Epithelial cell of prostate (primary cell): Measurements from ENCODE around the gene MARK4.
"Not testable (repeated sequence)": the region's sequence is repeated elsewhere in the genome, so short reads cannot be mapped to it uniquely, and the experiment has no call there.

Experiments
- DNase-seq: peaks from one replicate; pipeline ENCODE4 v3.0.0-alpha.2; 2011; ENCODE audit warnings: low read depth, low spot score
- H3K27ac ChIP-seq: fragments of 450-650 bp; 2 replicates; pipeline ENCODE4 v1.5.1; 2017; ENCODE audit warnings: mild to moderate bottlenecking

The MARK4 gene

DNA sequence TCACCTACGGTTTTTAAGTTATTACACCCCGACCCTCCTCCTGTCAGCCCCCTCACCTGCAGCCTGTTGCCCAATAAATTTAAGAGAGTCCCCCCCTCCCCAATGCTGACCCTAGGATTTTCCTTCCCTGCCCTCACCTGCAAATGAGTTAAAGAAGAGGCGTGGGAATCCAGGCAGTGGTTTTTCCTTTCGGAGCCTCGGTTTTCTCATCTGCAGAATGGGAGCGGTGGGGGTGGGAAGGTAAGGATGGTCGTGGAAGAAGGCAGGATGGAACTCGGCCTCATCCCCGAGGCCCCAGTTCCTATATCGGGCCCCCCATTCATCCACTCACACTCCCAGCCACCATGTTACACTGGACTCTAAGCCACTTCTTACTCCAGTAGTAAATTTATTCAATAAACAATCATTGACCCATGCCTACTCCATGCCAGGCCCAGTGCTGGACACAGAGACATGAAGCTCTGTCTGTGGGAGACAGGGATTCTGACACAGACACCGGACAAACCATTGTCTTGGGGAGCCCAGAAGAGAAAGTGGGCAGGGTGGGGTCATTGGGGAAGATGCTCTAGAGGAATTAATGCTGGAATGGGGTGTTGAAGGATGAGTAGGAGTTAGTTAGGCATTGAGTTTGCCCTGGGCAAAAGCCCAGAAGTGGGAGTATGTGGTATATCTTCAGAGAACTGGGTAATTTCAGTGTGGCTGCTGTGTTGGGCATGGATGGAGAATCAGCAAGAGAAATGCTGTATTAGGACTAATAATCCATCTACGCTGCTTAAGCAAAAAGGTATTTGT is 52.4 kb downstream of the MARK4 start:
- no peak overlapping the region for H3K27ac ChIP-seq
- no peak for DNase-seq

GRCh38 chr19:45304141-45304926 is 53.3 kb downstream of the MARK4 start:
- DNase-seq = no peak
- no peak overlapping the region for H3K27ac ChIP-seq

DNA sequence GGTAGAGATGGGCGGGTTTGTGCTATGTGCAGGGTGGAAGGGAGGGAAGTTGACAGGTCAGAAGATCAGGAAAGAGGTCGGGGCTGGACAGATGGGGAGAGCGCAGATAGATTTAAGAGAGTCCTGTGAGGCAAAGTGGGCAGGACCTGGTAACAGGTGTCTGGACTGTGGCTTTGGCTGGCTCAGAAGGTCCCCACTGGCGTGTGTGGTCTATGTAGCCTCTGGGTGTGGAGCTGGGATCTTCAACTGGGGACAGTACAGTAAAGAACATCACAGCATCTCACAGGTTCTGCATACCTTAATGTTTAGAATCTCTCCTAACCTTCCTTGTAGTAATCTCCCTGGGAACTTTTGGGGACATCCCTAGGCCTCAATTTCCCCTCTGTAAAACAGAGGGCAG is 53.9 kb downstream of the MARK4 start:
- no peak for DNase-seq
- no peak overlapping the region for H3K27ac ChIP-seq

GRCh38 chr19:45305421-45305820 is 54.4 kb downstream of the MARK4 start:
- no peak for DNase-seq
- H3K27ac ChIP-seq = no peak overlapping the region

DNA sequence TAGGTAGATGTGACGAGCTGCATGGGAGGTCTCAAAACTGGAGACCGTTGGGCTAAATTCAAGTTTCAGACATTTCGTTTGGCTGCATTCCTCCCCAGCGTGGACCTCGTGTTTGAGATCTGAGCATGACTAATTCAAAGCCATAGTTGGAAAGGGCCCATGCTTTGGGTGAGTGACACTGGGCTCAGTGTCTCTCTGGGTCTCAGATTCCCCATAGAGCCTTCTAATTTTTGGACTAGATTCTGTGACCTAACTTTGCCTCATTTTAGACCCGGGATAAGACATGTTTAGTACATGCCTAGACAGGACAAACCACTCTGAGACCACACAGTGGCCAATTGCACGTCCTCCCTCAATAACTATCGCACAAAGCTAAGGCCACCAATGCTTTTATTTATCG is 55.0 kb downstream of the MARK4 start:
- no peak for DNase-seq
- no peak overlapping the region for H3K27ac ChIP-seq

GRCh38 chr19:45306518-45307027 is 55.5 kb downstream of the MARK4 start:
- no peak for DNase-seq
- no peak overlapping the region for H3K27ac ChIP-seq

GRCh38 chr19:45307361-45307760 is 56.3 kb downstream of the MARK4 start:
- no peak overlapping the region for H3K27ac ChIP-seq
- DNase-seq = no peak

DNA sequence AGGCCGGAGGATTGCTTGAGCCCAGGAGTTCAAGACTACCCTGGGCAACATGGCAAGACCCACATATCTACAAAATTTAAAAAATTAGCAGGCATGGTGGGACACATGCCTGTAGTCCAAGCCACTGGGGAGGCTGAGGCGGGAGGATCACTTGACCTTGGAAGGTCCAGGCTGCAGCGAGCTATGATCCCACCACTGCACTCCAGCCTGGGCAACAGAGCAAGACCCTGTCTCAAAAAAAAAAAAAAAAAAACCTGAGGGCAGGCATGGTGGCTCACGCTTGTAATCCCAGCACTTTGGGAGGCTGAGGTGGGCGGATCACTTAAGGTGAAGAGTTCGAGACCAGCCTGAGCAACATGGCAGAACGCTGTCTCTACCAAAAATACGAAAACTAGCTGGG is 58.3 kb downstream of the MARK4 start:
- H3K27ac ChIP-seq, DNase-seq: not testable (repeated sequence)

DNA sequence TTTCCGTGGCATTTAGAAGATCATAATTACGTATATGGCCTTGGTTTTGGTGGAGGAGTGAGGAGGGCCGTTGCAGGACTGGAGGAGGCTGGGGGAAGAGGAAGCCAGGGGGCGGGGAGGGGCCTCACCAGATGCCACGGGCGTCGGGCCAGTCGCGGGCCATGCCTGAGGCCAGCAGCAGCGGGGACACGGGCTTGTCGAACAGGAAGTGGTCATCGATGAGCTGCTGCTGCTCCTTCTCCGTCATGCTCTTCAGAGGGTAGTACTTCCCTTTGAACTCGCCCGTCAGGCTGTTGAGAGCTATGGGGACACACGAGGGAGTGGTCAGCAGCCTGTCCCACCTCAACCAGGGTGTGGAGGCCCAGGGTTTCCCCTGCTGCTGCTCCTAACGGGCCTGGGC is 60.5 kb downstream of the MARK4 start:
- no peak for DNase-seq
- no peak overlapping the region for H3K27ac ChIP-seq

- not testable (repeated sequence) for H3K27ac ChIP-seq, DNase-seq
Measured at GRCh38 chr19:45312285-45312684, 61.2 kb downstream of the MARK4 start.

DNA sequence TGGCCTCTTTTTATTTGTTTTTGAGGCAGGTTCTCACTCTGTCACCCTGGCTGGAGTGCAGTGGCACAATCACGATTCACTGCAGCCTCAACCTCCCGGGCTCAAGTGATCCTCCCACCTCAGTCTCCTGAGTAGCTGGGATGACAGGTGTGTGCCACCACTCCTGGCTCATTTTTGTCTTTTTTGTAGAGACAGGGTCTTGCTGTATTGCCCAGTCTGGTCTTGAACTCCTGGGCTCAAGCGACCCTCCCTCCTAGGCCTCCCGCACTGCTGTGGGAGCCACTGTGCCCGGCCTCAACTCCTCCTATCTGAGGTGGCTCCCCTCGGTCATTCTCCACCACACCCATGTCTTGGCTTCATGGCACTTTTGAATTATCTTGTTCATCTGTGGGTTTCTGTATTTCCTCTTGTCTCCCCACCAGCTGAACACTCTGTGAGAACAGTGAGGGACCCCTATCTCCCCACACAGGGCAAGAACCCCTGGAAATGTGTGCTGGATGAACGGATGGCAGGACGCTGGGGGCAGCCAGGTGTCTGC is 63.7 kb downstream of the MARK4 start:
- no peak for DNase-seq

GRCh38 chr19:45315304-45315703 is 64.2 kb downstream of the MARK4 start:
- DNase-seq = no peak
- no peak overlapping the region for H3K27ac ChIP-seq

More for the DNA sequence above, 63.7 kb downstream of the MARK4 start:
- no peak overlapping the region for H3K27ac ChIP-seq

DNA sequence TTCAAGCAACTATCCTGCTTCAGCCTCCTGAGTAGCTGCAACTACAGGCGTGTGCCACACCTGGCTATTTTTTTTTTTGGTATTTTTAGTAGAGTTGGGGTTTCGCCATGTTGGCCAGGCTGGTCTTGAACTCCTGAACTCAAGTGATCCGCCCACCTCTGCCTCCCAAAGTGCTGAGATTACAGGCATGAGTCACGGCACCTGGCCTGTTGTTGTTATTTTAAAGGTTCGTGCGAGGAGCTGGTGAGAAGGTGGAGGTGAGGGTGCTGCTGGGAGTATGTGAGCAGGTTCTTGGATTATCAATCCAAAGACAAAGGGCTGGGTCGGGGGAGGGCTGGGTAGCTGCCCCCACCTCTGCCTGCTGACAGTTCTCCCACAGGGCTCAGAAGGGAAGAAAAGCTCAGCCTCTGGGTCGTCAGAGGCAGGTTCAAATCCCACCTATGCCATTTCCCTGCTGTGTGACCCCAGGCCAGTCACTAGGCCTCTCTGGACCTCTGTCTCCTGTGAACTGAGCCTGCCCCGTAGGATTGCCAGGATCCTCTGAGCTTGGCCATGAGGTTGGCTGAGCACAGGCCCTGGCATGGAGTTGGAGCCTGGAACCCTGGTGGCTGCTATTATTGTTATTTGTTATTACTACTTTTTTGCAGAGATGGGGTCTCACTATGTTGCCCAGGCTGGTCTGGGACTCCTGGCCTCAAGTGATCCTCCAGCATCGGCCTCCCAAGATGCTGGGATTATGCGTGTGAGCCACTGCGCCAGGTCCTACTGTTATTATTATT is 70.1 kb downstream of the MARK4 start:
- no peak overlapping the region for H3K27ac ChIP-seq

DNA sequence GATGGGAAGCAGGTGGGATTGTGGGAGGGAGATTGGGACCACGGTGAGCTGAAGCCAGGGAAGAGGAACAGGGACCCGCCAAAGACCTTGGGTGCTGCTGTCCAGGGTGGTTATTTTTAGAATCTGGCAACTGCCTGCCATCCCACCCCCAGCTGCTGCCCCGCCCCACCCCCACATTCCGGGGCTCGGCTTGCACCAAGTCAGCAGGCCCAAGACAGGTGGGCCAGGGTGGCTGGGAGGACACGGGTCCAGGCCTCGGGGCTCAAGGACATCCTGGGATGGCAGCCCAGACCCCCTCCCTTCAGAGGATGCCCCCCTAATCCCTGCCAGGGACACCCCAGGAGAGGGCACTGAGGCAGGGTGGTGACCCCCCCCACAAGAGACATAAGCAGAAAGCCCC is 70.8 kb downstream of the MARK4 start:
- H3K27ac ChIP-seq = no peak overlapping the region

More for the DNA sequence above, 70.1 kb downstream of the MARK4 start:
- no peak for DNase-seq

DNA sequence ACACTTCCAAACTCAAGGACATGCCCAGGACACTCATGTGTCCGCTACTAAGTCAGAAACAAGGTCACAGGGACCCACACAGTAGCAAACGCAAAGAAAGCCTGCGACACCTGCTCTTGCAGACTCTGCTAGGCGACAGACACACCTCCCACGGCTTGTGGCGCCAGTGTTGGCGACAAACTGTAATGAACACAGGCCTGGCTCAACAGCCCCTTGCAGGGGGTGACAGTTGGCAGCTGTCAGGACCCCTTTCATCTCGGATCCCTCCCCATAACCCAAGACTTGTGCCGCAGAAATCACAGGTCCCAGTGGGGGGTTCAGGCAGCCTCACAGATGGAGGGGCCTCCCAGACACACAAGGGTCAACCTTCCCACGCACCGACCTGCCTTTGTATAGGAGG is 71.2 kb downstream of the MARK4 start:
- no peak for DNase-seq
- no peak overlapping the region for H3K27ac ChIP-seq

More for the DNA sequence above, 70.8 kb downstream of the MARK4 start:
- DNase-seq = no peak

DNA sequence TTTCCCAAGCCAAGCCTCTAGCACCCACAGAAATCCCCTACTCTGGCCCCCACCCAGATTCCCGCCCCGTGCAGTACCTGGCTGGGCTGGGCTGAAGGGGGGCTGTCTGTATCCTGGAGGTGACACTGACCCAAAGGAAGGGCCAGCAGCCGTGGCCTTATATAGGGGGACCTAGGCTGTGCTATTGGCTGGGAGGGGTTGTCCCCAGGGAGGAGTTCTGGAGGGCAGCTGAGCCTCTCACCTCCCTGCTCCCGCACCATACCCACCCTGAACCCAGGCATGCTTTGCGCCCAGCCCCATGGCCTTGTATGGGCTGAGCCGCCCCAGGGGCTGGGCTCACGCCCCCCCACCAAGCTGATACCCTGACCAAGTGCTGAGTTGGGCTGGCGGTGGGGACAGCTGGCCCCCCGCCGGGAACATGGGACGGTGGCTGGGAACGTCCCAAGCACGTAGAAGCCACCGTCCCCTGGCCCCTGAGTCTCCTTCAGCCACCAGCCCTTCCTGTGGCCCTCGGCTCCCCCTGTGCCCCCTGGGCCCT is 71.7 kb downstream of the MARK4 start, which contains the start of gene CKM:
Gene CKM (minus strand): TSS at position 132 of the 538 bp plus-strand sequence. CDS start 3,162 bp downstream, outside the sequence.
- H3K27ac ChIP-seq = no peak within 1 kb of the TSS
- no peak for DNase-seq

- no peak for DNase-seq
- no peak overlapping the region for H3K27ac ChIP-seq
Measured at GRCh38 chr19:45323671-45324081, 72.6 kb downstream of the MARK4 start.

DNA sequence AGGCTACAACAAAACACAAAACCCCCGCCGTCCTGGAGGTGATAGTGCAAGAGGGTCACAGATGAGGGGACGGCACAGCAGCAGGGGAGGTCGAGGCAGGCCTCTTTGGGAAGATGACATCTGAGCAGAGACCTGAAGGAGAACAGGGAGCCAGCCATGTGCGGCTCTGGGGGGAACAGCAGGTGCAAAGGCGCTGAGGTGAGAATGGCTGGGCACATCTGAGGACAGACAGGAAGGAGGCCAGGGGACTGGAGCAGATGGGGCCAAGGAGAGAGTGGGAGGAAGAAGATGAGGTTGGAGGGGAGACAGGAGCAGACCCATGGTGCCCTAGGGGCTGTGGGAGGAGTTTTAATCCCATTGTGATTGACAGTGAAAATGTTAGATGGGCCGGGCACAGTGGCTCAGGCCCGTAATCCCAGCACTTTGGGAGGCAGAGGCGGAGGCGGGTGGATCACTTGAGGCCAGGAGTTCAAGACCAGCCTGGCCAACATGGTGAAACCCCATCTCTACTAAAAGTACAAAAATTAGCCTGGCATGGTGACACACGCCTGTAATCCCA is 73.4 kb downstream of the MARK4 start:
- no peak overlapping the region for H3K27ac ChIP-seq
- no peak for DNase-seq

DNA sequence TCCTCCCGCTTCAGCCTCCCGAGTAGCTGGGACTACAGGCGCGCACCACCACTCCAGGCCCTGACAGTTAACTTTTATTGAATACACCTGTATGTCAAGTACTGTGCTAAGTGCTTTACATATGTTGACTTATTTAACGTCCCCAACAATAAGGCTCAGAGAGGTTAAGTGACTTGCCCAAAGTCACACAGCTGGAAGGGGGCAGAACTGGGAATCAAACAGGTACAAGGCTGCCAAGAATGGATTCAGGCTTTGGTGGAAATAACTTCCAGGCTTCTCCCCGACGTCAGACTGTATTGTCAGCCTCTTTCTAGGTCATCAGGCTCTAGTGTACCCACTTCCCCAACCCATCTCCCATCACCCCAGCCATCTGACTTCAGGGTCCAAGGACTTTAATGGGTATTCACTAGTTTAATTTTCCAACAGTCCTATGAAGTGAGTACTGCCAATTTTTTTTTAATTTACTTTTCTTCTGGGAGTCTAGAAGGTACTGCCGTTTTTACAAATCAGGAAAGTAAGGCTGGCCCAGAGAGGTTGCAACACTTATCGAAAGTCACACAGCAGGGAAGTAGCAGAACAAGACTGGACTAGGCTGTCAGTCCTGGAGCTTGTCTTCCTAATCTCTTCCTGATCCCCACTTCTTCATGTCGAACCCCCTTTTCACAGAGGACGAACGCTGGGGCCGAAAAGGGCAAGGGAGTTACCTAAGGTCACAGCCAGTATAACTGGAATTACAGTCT is 76.5 kb downstream of the MARK4 start:
- no peak overlapping the region for H3K27ac ChIP-seq
- no peak for DNase-seq
